Heart right ventricle (tissue), 16 donors: ENCODE data around the gene UBE2D1. TPM values are rescaled to one million over a fixed set of nuclear protein-coding genes. Genes with fewer than 3 reads are reported as not detected.
"Not testable (repeated sequence)": the region's sequence is repeated elsewhere in the genome, so short reads cannot be mapped to it uniquely, and the experiment has no call there.

Source experiments
- ATAC-seq, 8 donors: fragments of 200-7000 bp; cut with Tn5 transposase; one replicate each; pipeline ENCODE4 v1.9.1; 2020; ENCODE audit warnings: mild to moderate bottlenecking in 8 of 8, moderate library complexity in 8 of 8, moderate number of reproducible peaks in 1 of 8
- DNase-seq, 2 donors: peaks; one replicate each; pipeline ENCODE4 v3.0.0-alpha.2; 2020
- H3K27ac ChIP-seq, 10 donors: fragments of 200-600 bp; sonication (generic) in 2 of 10; one replicate each; pipeline versions ENCODE4 v1.5.0 to v1.8.0; 2020 to 2022; ENCODE audit warnings: mild to moderate bottlenecking in 3 of 10
- H3K27me3 ChIP-seq, 7 donors: fragments of 200-600 bp; one replicate each; pipeline ENCODE4 v1.8.0; 2021 to 2022; ENCODE audit warnings: mild to moderate bottlenecking in 2 of 7
- H3K36me3 ChIP-seq, 9 donors: fragments of 200-600 bp; sonication (generic) in 1 of 9; one replicate each; pipeline versions ENCODE4 v1.5.0 to v1.8.0; 2020 to 2022; ENCODE audit warnings: mild to moderate bottlenecking in 2 of 9
- H3K4me1 ChIP-seq, 9 donors: fragments of 200-600 bp; sonication (generic) in 1 of 9; one replicate each; pipeline versions ENCODE4 v1.5.0 to v1.8.0; 2020 to 2022; ENCODE audit warnings: mild to moderate bottlenecking in 4 of 9
- H3K4me3 ChIP-seq, 10 donors: fragments of 200-600 bp; sonication (generic) in 2 of 10; one replicate each; pipeline versions ENCODE4 v1.5.0 to v1.8.0; 2020 to 2022; ENCODE audit warnings: mild to moderate bottlenecking in 7 of 10, moderate library complexity in 2 of 10
- H3K9me3 ChIP-seq, 11 donors: fragments of 200-600 bp in 10 of 11; sonication (generic) in 2 of 11; one replicate each; pipeline versions ENCODE4 v1.5.0 to v1.8.0; 2013 to 2022; ENCODE audit warnings: mild to moderate bottlenecking in 2 of 11, control low read depth in 1 of 11, moderate library complexity in 1 of 11
- CTCF ChIP-seq, 9 donors: fragments of 200-600 bp; sonication (generic) in 2 of 9; IDR thresholded peaks; one replicate each; pipeline versions ENCODE4 v1.5.0 to v1.8.0; 2021 to 2022; ENCODE audit warnings: antibody characterized with exemption in 9 of 9, mild to moderate bottlenecking in 5 of 9, moderate library complexity in 1 of 9
- WGBS, 2 donors: extraction: QIAGEN DNeasy Blood & Tissue Kit; methylation state at CpG; one replicate each; pipeline ENCODE4 v1.1.7; 2013; ENCODE audit warnings: inconsistent platforms in 1 of 2; 5-methylcytosine and 5-hydroxymethylcytosine counted together
- intact Hi-C, 10 donors: fragments of 100-400 bp; cut with DNase I; formaldehyde crosslinking; loops; one replicate each; pipeline versions ENCODE4 v1.11.1 to v1.14.2; 2022
- polyA plus RNA-seq, 2 donors: library from polyadenylated mRNA; stranded (reverse); fragments of 200-250 nt; gene quantifications; one replicate each; pipeline ENCODE4 v1.2.3, GENCODE V29; 2013
- total RNA-seq, 10 donors: library from RNA; stranded (reverse); fragmentation: NEBNext Ultra II Directional in 3 of 10; extraction: Animal tissue kit (Norgen Biotek cat#: 25700) in 3 of 10; gene quantifications; one replicate each; pipeline versions ENCODE4 v1.2.1 to v1.2.4, GENCODE V29; 2021 to 2023
- donor health status: Arrhythmogenic right ventricular cardiomyopathy.
- donor health status: ischemic (EF 13 %, LVEDD 7.1; RV severe dilation, severe dysfunction).
- donor health status: healthy with polysubstance abuse.
- donor health status: DM: no; HTN: yes; CAD: no.
- donor health status: DM: no; HTN: no; CAD: no.
- donor health status: ischemic (EF 25% LVEDD 6.9; RV normal size, moderate dysfunction).
- donor health status: ischemic (EF 25% LVEDD 5.7; RV mildly dilated, moderate dysfunction).
- donor health status: healthy.
- donor health status: DM: yes; HTN: yes; CAD: no.
- donor health status: Ischemic cardiomyopathy.
- donor health status: ischemic (EF 35%, LVEDD 5.7; RV mildly dilated, moderate dysfunction).
- donor health status: nonischemic (EF 11% LVEDD 7.7; RV severe dilation, severe dysfunction).
- donor health status: DM: yes; HTN: yes; CAD: no.
- donor health status: PGD.
- donor health status: ischemic (EF 29% LVEDD 5.4; RV normal size, mild dysfunction).
- donor health status: nonischemic (EF 23%, LVEDD 6.1; RV moderate dilation, normal function).

UBE2D1 gene
- total and polyA plus RNA-seq, 12 donors, result 12.2 to 71.0 (median 59.5) TPM

GRCh38 chr10:58414270-58415041 lies 79.7 kb downstream of the UBE2D1 start:
- peak overlapping the region in 1 of 10 donors; percentile 25 for H3K27ac ChIP-seq
- peaks cover 0 to 3% (median 0%) of the 10 kb centered on the region in 7 donors for H3K27me3 ChIP-seq
- DNase-seq (peak in 1 of 2 donors; percentile 13), ATAC-seq (peak in 7 of 8 donors; percentile 64 to 78 (median 69))
- intact Hi-C loops, result loop anchor here in 1 of 10 donors (5.0 kb wide), 1 partner anchor 98 kb away; the partner anchor contains the start of gene BICC1
- WGBS, 2 donors, result 46 to 48% methylated on average over 5 of the region's 5 CpGs
- no peaks in the 10 kb centered on the region for H3K36me3 ChIP-seq
- H3K4me1 ChIP-seq, result peaks cover 0 to 7% (median 0%) of the 10 kb centered on the region in 9 donors
- peak in 7 of 9 donors; percentile 22 to 50 (median 46) for TF ChIP-seq CTCF (IDR thresholded peaks at IDR 0.05)
- H3K9me3 ChIP-seq, result peaks cover 0 to 19% (median 0%) of the 10 kb centered on the region in 11 donors
- H3K4me3 ChIP-seq, result no peak overlapping the region

GRCh38 chr10:58415757-58416156 lies 81.0 kb downstream of the UBE2D1 start:
- no peak for TF ChIP-seq CTCF (IDR thresholded peaks at IDR 0.05)
- H3K4me1 ChIP-seq, result peaks cover 0 to 7% (median 0%) of the 10 kb centered on the region in 9 donors
- H3K4me3 ChIP-seq, result no peak overlapping the region
- H3K36me3 ChIP-seq, result no peaks in the 10 kb centered on the region
- DNase-seq (no peak), ATAC-seq (no peak)
- H3K9me3 ChIP-seq, result peaks cover 0 to 21% (median 0%) of the 10 kb centered on the region in 11 donors
- H3K27ac ChIP-seq, result no peak overlapping the region
- peaks cover 0 to 3% (median 0%) of the 10 kb centered on the region in 7 donors for H3K27me3 ChIP-seq
- intact Hi-C loops, result no loop called here

- H3K27me3 ChIP-seq, H3K4me3 ChIP-seq, H3K27ac ChIP-seq, ATAC-seq, H3K4me1 ChIP-seq, DNase-seq, intact Hi-C loops, H3K36me3 ChIP-seq: not testable (repeated sequence)
- H3K9me3 ChIP-seq, result peaks cover 0 to 38% (median 0%) of the 10 kb centered on the region in 11 donors
- 88 to 89% methylated on average over 2 of the region's 2 CpGs for WGBS, 2 donors
Measured at GRCh38 chr10:58417902-58418301, 83.1 kb downstream of the UBE2D1 start.

Other genes with a start within 250 kb of the UBE2D1 start
- 1 to 10 TPM; 1.8 to 5.0 (median 2.6) TPM for gene IPMK, start 67.1 kb upstream of the UBE2D1 start, total RNA-seq
- 1 to 10 TPM in 1 of 2 donors, under 1 TPM in 1; 0.93 to 1.3 TPM for gene IPMK, start 67.1 kb upstream of the UBE2D1 start, polyA plus RNA-seq
- gene CISD1, start 65.8 kb upstream of the UBE2D1 start, total RNA-seq, result 100 to 1,000 TPM; 135 to 204 (median 179) TPM
- gene CISD1, start 65.8 kb upstream of the UBE2D1 start, polyA plus RNA-seq, result 100 to 1,000 TPM in 1 of 2 donors, 10 to 100 TPM in 1; 34.4 to 111 TPM
- gene TFAM, start 50.4 kb downstream of the UBE2D1 start, total RNA-seq, result 10 to 100 TPM; 23.7 to 36.5 (median 31.5) TPM
- gene TFAM, start 50.4 kb downstream of the UBE2D1 start, polyA plus RNA-seq, result 1 to 10 TPM; 3.8 to 9.0 TPM
- 1 to 10 TPM; 3.3 to 9.2 (median 5.4) TPM for gene BICC1, start 177.9 kb downstream of the UBE2D1 start, total RNA-seq
- 1 to 10 TPM; 1.6 to 3.8 TPM for gene BICC1, start 177.9 kb downstream of the UBE2D1 start, polyA plus RNA-seq